ENCODE results near the gene MYBPC2.

The MYBPC2 gene

GRCh38 chr19:50414864-50415660 lies 17.6 kb upstream of the MYBPC2 start:
- peak; percentile 79 for TF ChIP-seq CTCF (IDR thresholded peaks at IDR 0.05; ENCODE audit: low read depth, low read length)
- Histone ChIP-seq H3K9me3 (no peaks in the 10 kb centered on the region; the same call in 1 of the 2 replicates), H3K4me3 (ENCODE audit: low read depth, low read length) (no peak overlapping the region), H3K27me3 (no peaks in the 10 kb centered on the region), H3K36me3 (peaks cover 22% of the 10 kb centered on the region), H3K4me1 (no peaks in the 10 kb centered on the region; the same call in 1 of the 2 replicates)
- DNase-seq = peak; percentile 85

GRCh38 chr19:50415661-50416033 lies 17.0 kb upstream of the MYBPC2 start:
- Histone ChIP-seq H3K36me3 (peaks cover 22% of the 10 kb centered on the region), H3K4me1 (no peaks in the 10 kb centered on the region; the same call in 1 of the 2 replicates), H3K27me3 (no peaks in the 10 kb centered on the region), H3K4me3 (ENCODE audit: low read depth, low read length) (no peak overlapping the region), H3K9me3 (no peaks in the 10 kb centered on the region; the same call in 1 of the 2 replicates)
- TF ChIP-seq CTCF (IDR thresholded peaks at IDR 0.05; ENCODE audit: low read depth, low read length) = no peak
- DNase-seq = no peak

GRCh38 chr19:50416034-50416977 lies 16.4 kb upstream of the MYBPC2 start:
- no peaks in the 10 kb centered on the region for H3K27me3 ChIP-seq
- DNase-seq = no peak
- peaks cover 22% of the 10 kb centered on the region for H3K36me3 ChIP-seq
- no peaks in the 10 kb centered on the region; the same call in 1 of the 2 replicates for H3K9me3 ChIP-seq
- H3K4me3 ChIP-seq (ENCODE audit: low read depth, low read length) = no peak overlapping the region
- no peaks in the 10 kb centered on the region; the same call in 1 of the 2 replicates for H3K4me1 ChIP-seq
- TF ChIP-seq CTCF (IDR thresholded peaks at IDR 0.05; ENCODE audit: low read depth, low read length) = no peak

- no peak for TF ChIP-seq CTCF (IDR thresholded peaks at IDR 0.05; ENCODE audit: low read depth, low read length)
- H3K4me3 ChIP-seq (ENCODE audit: low read depth, low read length) = no peak overlapping the region
- no peaks in the 10 kb centered on the region for H3K27me3 ChIP-seq
- H3K4me1 ChIP-seq = no peaks in the 10 kb centered on the region; the same call in 1 of the 2 replicates
- H3K36me3 ChIP-seq = peaks cover 22% of the 10 kb centered on the region
- H3K9me3 ChIP-seq = no peaks in the 10 kb centered on the region; the same call in 1 of the 2 replicates
- DNase-seq = no peak
These were observed 15.3 kb upstream of the MYBPC2 start for GRCh38 chr19:50417111-50418081.

- Histone ChIP-seq H3K27me3 (no peaks in the 10 kb centered on the region), H3K9me3 (no peaks in the 10 kb centered on the region; the same call in 1 of the 2 replicates), H3K36me3 (peaks cover 15% of the 10 kb centered on the region), H3K4me1 (no peaks in the 10 kb centered on the region; the same call in 1 of the 2 replicates), H3K4me3 (ENCODE audit: low read depth, low read length) (no peak within 1 kb of the TSS)
- DNase-seq = no peak
- no peak for TF ChIP-seq CTCF (IDR thresholded peaks at IDR 0.05; ENCODE audit: low read depth, low read length)
These were observed 14.3 kb upstream of the MYBPC2 start, which contains the start of gene SPIB for GRCh38 chr19:50418176-50419021. Gene SPIB (plus strand): TSS chr19:50418938. CDS start chr19:50418963, 25 bp downstream.

All from BE2C (cell line).